Endothelial cell of umbilical vein (primary cell): ENCODE results near the gene LMNA. TPM values are rescaled to one million over a fixed set of nuclear protein-coding genes. Genes with fewer than 3 reads are reported as not detected.

Experiments
- BruUV-seq: library from RNA; stranded (reverse); fragments of 400-500 nt; replicated peaks from 2 replicates; lab custom pipeline; 2021; lab: Mats Ljungman, UMichigan
- CTCF ChIA-PET: fragments of 300-600, 350-600 bp; sonication (Branson Sonifier 250); formaldehyde crosslinking; loops from one replicate; lab custom pipeline; 2021; ENCODE audit warnings: antibody characterized with exemption, inconsistent platforms; lab: Charles Lee
- POLR2A ChIA-PET: fragments of 300-600, 350-600 bp; sonication (Branson Sonifier 250); formaldehyde crosslinking; loops from one replicate; lab custom pipeline; 2021; ENCODE audit warnings: antibody characterized with exemption, inconsistent platforms; lab: Charles Lee
- DNase-seq: peaks from one replicate; pipeline ENCODE4 v3.0.0-alpha.2; 2011; ENCODE audit warnings: low read depth, low spot score
- FAIRE-seq: peaks from 2 replicates; lab custom pipeline; 2011; peaks lifted over from hg19 to GRCh38; lab: Jason Lieb, UNC
- H2AFZ ChIP-seq: 2 replicates; pipeline ENCODE4 v1.6.0; 2012; ENCODE audit warnings: low read depth, low read length, control low read depth, inconsistent platforms
- H3K27ac ChIP-seq: 2 replicates; pipeline ENCODE4 v1.5.1; 2011; ENCODE audit warnings: low read depth, mild to moderate bottlenecking, control low read depth, low read length, moderate library complexity; ENCODE audit not compliant: insufficient read depth
- H3K27me3 ChIP-seq, 2 experiments: 2 replicates each; pipeline versions ENCODE4 v1.6.0 to v1.6.1; 2011; ENCODE audit warnings: low read length in 2 of 2, mixed read lengths in 1 of 2; ENCODE audit not compliant: control insufficient read depth in 2 of 2, insufficient read depth in 2 of 2
- H3K36me3 ChIP-seq, 2 experiments: 2 replicates in 1 of 2; 3 replicates in 1 of 2; pipeline ENCODE4 v1.5.1; 2011; ENCODE audit warnings: low read length in 2 of 2, mild to moderate bottlenecking in 1 of 2, moderate library complexity in 1 of 2; ENCODE audit not compliant: control insufficient read depth in 2 of 2, insufficient read depth in 2 of 2; ENCODE audit errors: extremely low read depth in 1 of 2
- H3K4me1 ChIP-seq: 3 replicates; pipeline ENCODE4 v1.5.1; 2011; ENCODE audit warnings: mild to moderate bottlenecking, low read length; ENCODE audit not compliant: control insufficient read depth, insufficient read depth; ENCODE audit errors: extremely low read depth
- H3K4me2 ChIP-seq: 2 replicates; pipeline ENCODE4 v1.6.1; 2011; ENCODE audit warnings: low read length, control low read depth, mixed read lengths; ENCODE audit not compliant: insufficient read depth
- H3K4me3 ChIP-seq, 3 experiments: fragments of 200-600 bp in 1 of 3; sonication (generic), shearing (Covaris generic) in 1 of 3; replicated peaks in 1 of 3; 2 replicates each; pipeline ENCODE4 v1.5.1; 2011 to 2016; ENCODE audit warnings: control low read depth in 3 of 3, low read length in 3 of 3, mild to moderate bottlenecking in 2 of 3, inconsistent platforms in 1 of 3, low read depth in 1 of 3, moderate library complexity in 1 of 3; ENCODE audit not compliant: insufficient read depth in 1 of 3
- H3K79me2 ChIP-seq: 2 replicates; pipeline ENCODE4 v1.6.0; 2012; ENCODE audit warnings: low read length, inconsistent platforms; ENCODE audit not compliant: control insufficient read depth, insufficient read depth
- H3K9ac ChIP-seq: replicated peaks from 2 replicates; pipeline ENCODE3; 2011; ENCODE audit warnings: low read length, control low read depth; ENCODE audit not compliant: insufficient read depth; ENCODE audit errors: extremely low read depth
- H3K9me1 ChIP-seq: replicated peaks from 3 replicates; pipeline ENCODE4 v1.6.0; 2011; ENCODE audit warnings: mild to moderate bottlenecking, low read length; ENCODE audit not compliant: control insufficient read depth, insufficient read depth; ENCODE audit errors: extremely low read depth
- H3K9me3 ChIP-seq: replicated peaks from 2 replicates; pipeline ENCODE4 v1.5.1; 2012; ENCODE audit warnings: low read length, inconsistent platforms; ENCODE audit not compliant: control insufficient read depth, insufficient read depth
- H4K20me1 ChIP-seq: replicated peaks from 2 replicates; pipeline ENCODE3; 2011; ENCODE audit warnings: mild to moderate bottlenecking, low read length; ENCODE audit not compliant: control insufficient read depth, insufficient read depth; ENCODE audit errors: extremely low read depth
- EZH2 ChIP-seq: IDR thresholded peaks from 2 replicates; pipeline ENCODE4 v1.6.1; 2012; ENCODE audit warnings: borderline replicate concordance, low read depth, mild to moderate bottlenecking, moderate library complexity, low read length, inconsistent platforms; ENCODE audit not compliant: severe bottlenecking
- JUN ChIP-seq: IDR thresholded peaks from 2 replicates; pipeline ENCODE4 v1.6.1; 2011; ENCODE audit warnings: borderline replicate concordance, low read depth; ENCODE audit not compliant: insufficient read length, insufficient read depth
- MYC ChIP-seq: IDR thresholded peaks from one replicate; pipeline ENCODE4 v1.6.1; 2011; ENCODE audit warnings: mild to moderate bottlenecking, low read depth, low read length
- POLR2AphosphoS5 ChIP-seq: IDR thresholded peaks from 2 replicates; pipeline ENCODE4 v1.6.1; 2012; ENCODE audit warnings: low read depth, mild to moderate bottlenecking, control low read depth, low read length, moderate library complexity; ENCODE audit not compliant: insufficient read depth
- dilution Hi-C: fragments of 300-500 bp; cut with MboI; formaldehyde crosslinking; loops from one replicate; pipeline ENCODE4 v1.15.0; 2019; ENCODE audit warnings: low sequenced_read_pairs; ENCODE audit not compliant: extremely low pct_ligation_motif_present
- intact Hi-C: fragments of 100-400 bp; cut with micrococcal nuclease; formaldehyde crosslinking; loops from one replicate; pipeline ENCODE4 v1.10.0; 2022
- polyA plus RNA-seq, 4 experiments: library from polyadenylated mRNA; depleted of rRNA in 3 of 4; stranded (reverse) in 3 of 4; unstranded in 1 of 4; fragments of >200 nt; gene quantifications; 2 replicates each; pipeline versions ENCODE4 v1.2.1 to v1.2.3, GENCODE V29; 2011 to 2012; ENCODE audit warnings: missing spikeins in 1 of 4
- total RNA-seq: library from RNA; stranded (reverse); gene quantifications from 2 replicates; pipeline ENCODE4 v1.2.3, GENCODE V29; 2021
- TF ChIP-seq, protein P1 (sequence below), 2 donors: IDR thresholded peaks; 1 replicate in 1 of 2; 2 replicates in 1 of 2; pipeline ENCODE4 v1.5.1; 2011; ENCODE audit warnings: low read length in 2 of 2, mild to moderate bottlenecking in 2 of 2, moderate library complexity in 2 of 2, control low read depth in 1 of 2, inconsistent platforms in 1 of 2, low read depth in 1 of 2; ENCODE audit not compliant: insufficient read depth in 1 of 2; ENCODE audit errors: extremely low read depth in 1 of 2
- TF ChIP-seq, protein P2 (sequence below): IDR thresholded peaks from 2 replicates; pipeline ENCODE4 v1.6.1; 2011; ENCODE audit not compliant: insufficient read depth, insufficient read length

LMNA gene
- total and polyA plus RNA-seq, 2 donors (not counting 3 experiments of a cell fraction or from before 2014, with no cell fraction given), result 371 to 742 TPM

DNA sequence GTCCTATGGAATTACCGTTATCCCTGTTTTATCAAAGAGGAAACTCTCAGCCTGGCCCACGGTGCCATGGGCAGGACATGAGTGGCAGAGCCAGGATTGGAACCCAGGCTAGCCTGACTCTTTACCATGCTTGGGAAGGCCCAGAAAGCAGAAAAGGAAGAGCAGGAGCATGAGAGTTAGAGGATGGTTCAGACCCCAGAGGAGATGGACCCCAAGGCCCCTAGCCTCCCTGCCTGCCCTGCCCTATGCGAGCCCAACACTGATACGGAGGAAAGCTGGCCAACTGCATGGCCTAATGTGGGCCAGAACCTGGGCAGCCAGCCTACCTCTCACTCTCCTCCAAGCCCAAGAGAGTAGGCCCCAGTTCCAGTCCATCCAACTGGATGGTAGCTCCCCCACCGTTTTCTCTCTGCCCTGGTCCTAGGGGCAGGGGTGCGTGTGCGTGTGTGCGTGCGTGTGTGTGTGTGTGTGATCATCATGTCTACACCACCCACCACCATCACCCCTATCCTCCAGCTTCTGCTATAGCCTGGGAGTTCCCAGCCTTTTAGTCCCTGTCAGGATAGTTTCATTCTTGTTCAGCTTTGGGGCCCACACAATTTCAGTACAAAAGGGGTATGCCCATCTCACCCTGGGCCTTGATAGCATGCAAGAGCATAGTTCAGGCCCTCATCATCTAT, 16.9 kb upstream of the LMNA start:
- dilution Hi-C loops (no loop called here), intact Hi-C loops (loop anchor here (1.0 to 2.0 kb wide), 4 partner anchors 9 to 29 kb away; partner anchors contain the start of gene LMNA)
- peaks cover 0 to 3% of the 10 kb centered on the region in 2 experiments for H3K36me3 ChIP-seq
- H4K20me1 ChIP-seq, result no peaks in the 10 kb centered on the region
- H3K4me3 ChIP-seq, result no peak overlapping the region
- TF ChIP-seq POLR2AphosphoS5 (no peak), JUN (no peak), MYC (no peak), EZH2 (no peak)
- TF ChIP-seq, protein P1, sequence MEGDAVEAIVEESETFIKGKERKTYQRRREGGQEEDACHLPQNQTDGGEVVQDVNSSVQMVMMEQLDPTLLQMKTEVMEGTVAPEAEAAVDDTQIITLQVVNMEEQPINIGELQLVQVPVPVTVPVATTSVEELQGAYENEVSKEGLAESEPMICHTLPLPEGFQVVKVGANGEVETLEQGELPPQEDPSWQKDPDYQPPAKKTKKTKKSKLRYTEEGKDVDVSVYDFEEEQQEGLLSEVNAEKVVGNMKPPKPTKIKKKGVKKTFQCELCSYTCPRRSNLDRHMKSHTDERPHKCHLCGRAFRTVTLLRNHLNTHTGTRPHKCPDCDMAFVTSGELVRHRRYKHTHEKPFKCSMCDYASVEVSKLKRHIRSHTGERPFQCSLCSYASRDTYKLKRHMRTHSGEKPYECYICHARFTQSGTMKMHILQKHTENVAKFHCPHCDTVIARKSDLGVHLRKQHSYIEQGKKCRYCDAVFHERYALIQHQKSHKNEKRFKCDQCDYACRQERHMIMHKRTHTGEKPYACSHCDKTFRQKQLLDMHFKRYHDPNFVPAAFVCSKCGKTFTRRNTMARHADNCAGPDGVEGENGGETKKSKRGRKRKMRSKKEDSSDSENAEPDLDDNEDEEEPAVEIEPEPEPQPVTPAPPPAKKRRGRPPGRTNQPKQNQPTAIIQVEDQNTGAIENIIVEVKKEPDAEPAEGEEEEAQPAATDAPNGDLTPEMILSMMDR (IDR thresholded peaks at IDR 0.05; ENCODE audit: extremely low read depth in 1 of 2, insufficient read depth in 1 of 2, low read depth in 1 of 2, low read length in 2 of 2), result no peak
- TF ChIP-seq, protein P2, sequence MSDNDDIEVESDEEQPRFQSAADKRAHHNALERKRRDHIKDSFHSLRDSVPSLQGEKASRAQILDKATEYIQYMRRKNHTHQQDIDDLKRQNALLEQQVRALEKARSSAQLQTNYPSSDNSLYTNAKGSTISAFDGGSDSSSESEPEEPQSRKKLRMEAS, result no peak
- FAIRE-seq, result no peak
- H3K9ac ChIP-seq, result peak overlapping the region; percentile 79
- no peaks in the 10 kb centered on the region for H3K79me2 ChIP-seq
- ChIA-PET POLR2A (interaction anchor here (0.8 to 1.1 kb wide), 4 partner anchors 9 to 32 kb away, joined by 3 to 8 read pairs (median 4); no protein-coding TSS in a partner anchor), CTCF (interaction anchor here (0.7 to 21.0 kb wide), 14 partner anchors 10 to 222 kb away, joined by 3 to 627 read pairs (median 6); partner anchors contain the start of genes LMNA and MEX3A)
- H3K27me3 ChIP-seq, result no peaks in the 10 kb centered on the region
- no peaks in the 10 kb centered on the region for H3K9me1 ChIP-seq
- no peak overlapping the region for H2AFZ ChIP-seq
- H3K4me1 ChIP-seq, result peaks cover 44% of the 10 kb centered on the region
- H3K9me3 ChIP-seq, result no peaks in the 10 kb centered on the region
- H3K27ac ChIP-seq, result peak overlapping the region; percentile 92
- peak overlapping the region; percentile 26 for H3K4me2 ChIP-seq
- no peak for DNase-seq
- TSS peak; percentile 8 for BruUV-seq
